ENCODE data around the gene LRSAM1.

LRSAM1 gene

DNA sequence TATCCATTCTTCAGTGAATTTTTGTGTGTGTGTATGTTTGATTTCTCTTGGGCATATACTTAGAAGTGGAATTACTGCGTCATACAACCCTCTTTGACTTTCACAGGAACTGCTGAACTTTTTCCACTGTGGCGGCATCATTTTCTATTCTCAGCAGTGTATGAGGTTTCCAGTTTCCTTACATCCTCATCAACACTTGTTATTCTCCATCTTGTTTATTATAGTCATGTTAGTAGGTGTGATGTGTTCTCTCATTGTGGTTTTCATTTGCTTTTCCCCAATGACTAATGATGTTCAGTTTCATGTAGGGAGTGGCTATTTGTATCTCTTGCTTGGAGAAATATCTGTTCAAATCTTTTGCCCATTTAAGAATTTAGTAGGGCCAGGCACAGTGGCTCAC, 24.6 kb upstream of the LRSAM1 start:
- no peak for DNase-seq (ENCODE audit: low spot score)

DNA sequence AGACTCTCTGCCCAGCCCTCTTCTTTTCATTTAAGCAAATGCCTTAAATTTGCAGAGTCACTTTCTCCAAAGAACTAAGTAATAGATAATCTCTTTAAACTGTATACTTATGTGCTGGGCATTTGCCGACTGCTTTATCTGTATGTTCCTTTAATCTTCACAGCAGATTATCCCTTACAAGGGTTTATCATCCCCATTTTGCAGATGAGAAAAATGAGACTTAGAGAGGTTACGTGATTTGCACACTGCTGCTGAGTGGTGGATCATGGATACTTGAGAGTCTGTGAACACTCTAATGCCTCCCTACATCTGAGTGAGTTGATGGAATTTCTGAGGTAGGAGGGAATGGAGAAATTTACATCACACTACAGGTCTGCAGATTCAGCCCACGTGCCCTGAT, 23.0 kb upstream of the LRSAM1 start:
- DNase-seq (ENCODE audit: low spot score): no peak

DNA sequence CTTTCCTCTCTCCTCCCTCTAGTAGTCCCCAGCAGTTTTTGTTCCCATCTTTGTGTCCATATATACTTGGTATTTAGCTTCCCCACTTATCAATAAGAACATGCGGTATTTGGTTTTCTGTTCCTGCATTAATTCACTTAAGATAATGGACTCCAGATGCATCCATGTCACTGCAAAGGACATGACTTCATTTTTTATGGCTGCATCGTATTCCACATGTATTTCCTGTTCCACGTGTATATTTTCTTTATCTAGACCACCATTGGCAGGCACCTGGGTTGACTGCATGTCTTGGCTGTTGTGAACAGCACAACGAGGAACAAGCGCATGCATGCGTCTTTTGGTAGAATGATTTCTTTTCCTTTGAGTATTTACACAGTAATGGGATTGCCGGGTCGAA, 20.9 kb upstream of the LRSAM1 start:
- DNase-seq (ENCODE audit: low spot score): no peak

DNA sequence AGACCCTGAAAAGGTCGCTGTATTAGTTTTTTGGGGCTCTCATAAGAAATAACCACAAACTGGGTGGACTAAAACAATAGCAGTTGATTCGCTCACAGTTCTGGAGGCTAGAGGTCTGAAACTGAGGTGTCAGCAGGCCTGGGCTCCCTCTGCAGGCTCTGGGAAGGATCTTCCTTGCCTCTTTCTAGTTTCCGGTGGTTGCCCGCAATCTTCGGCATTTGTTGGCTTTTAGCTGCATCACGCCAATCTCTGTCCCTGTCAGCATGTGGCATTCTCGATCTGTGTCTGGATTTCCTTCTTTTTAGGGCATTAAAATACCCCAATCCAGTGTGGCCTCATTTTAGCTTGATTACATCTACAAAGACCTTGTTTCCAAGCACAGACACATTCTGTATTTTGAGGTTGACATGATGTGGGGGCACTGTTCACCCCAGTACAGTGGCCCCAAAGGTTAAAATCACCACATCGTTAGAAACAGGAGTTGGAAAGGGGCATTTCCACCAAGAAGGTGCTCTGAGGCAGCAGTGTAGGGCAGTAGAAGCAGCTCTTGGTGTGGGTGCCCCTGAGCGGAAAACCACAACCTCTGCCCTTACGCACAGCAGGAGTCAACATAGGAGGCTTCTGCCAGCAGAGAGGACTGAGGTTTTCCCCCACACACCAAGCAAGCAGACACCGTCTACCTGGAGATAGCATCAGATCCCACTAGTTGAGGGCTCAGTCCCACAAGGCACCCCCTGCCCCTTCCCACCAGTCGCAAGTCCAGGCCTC, 13.6 kb upstream of the LRSAM1 start:
- no peak for DNase-seq (ENCODE audit: low spot score)

DNA sequence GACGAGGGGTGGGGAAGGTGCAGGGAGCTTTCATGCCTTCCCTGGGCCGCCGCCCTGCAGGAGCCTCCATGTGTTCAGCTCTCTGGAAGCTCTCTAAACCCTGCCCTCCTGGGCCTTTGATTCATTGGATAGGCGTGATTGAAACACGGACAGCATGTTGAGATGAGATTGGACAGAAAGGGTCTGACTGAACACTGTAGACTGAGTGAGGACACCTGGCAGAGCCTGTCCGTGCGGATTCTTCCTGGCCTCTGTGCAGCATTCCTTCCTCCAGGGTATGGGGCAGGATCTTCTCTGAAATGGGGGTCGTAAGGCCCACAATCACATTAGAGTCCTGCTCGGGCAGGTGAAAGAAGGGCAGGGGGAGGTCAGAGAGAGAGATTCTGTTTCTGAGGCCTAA, 12.9 kb upstream of the LRSAM1 start:
- DNase-seq (ENCODE audit: low spot score): no peak

DNA sequence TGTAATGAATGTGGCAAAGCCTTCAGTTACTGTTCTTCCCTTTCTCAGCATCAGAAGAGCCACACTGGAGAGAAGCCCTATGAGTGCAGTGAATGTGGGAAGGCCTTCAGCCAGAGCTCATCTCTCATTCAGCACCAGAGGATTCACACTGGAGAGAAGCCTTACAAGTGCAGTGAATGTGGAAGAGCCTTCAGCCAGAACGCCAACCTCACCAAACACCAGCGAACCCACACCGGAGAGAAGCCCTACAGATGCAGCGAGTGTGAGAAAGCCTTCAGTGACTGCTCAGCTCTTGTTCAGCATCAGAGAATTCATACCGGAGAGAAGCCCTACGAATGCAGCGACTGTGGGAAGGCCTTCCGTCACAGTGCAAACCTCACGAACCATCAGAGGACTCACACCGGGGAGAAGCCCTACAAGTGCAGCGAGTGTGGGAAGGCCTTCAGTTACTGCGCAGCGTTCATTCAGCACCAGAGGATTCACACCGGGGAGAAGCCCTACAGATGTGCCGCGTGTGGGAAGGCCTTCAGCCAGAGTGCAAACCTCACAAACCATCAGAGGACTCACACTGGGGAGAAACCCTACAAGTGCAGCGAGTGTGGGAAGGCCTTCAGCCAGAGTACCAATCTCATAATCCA, 6.9 kb upstream of the LRSAM1 start:
- no peak for DNase-seq (ENCODE audit: low spot score)

DNA sequence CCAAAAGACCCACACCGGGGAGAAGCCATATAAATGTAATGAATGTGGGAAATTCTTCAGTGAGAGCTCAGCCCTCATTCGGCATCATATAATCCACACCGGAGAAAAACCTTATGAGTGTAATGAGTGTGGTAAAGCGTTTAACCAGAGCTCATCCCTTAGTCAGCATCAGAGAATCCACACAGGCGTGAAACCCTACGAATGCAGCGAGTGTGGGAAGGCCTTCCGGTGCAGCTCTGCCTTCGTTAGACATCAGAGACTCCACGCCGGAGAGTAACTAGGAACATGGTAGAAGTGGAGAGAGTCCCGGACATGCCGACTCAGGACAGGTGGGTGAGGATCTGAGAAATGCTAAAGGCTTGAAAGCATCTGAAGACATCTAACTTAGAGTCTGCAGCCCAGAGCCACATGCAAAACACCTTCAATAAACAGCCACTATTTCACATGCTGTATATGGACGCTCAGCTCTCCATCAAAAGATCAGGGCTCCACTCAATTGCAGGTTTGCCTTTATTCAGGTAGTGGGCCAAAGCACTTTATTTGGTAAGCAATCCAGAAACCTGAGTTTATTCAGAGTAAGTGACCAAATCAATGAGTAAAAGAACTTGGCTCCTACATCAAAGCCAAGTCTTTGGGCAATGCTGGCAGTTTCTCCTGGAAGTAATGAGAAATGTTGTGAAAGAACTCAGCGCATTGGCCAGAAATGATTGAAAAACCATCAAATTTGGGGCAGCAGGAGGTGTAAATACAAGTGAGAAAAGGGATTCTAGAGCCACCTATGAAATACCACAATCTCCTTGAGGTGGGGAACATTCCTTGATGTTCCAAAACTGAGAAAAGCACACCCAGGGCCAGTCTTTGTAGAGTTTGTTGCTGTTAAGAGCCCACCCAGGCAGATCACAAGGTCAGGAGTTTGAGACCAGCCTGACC, 6.1 kb upstream of the LRSAM1 start:
- no peak for DNase-seq (ENCODE audit: low spot score)

DNA sequence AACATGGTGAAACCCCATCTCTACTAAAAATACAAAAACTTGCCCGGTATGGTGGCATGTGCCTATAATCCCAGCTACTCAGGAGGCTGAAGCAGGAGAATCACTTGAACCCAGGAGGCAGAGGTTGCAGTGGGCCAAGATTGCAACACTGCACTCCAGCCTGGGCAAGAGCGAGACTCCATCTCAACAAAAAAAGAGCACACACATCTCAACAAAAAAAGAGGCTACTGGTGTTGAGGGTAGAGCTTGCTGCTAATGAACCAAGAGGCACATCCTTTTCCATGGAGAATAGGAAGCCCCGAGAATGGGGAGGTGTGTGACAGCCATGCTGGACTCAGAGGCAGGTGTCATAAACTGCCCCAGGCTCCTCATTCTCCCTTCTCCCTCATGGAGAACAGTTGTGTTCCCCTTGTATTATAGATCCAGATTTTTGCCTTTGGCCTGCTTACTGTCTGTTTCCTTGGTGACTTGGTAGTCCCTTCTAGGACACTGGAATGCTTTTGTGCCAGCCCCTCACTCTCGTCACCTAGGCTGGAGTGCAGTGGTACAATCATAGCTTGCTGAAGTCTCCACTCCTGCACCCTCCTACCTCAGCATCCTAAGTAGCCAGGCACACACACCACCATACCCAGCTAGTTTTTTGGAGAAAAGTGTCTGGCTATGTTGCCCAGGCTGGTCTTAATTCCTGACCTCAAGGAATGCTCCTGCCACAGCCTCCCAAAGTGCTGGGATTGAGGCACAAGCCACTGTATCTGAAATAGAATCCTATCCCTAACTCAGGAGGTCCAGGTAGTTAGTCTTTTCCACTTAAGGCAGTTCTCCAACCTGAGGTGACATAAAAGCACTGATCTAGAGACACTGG, 5.2 kb upstream of the LRSAM1 start:
- DNase-seq (ENCODE audit: low spot score): no peak

DNA sequence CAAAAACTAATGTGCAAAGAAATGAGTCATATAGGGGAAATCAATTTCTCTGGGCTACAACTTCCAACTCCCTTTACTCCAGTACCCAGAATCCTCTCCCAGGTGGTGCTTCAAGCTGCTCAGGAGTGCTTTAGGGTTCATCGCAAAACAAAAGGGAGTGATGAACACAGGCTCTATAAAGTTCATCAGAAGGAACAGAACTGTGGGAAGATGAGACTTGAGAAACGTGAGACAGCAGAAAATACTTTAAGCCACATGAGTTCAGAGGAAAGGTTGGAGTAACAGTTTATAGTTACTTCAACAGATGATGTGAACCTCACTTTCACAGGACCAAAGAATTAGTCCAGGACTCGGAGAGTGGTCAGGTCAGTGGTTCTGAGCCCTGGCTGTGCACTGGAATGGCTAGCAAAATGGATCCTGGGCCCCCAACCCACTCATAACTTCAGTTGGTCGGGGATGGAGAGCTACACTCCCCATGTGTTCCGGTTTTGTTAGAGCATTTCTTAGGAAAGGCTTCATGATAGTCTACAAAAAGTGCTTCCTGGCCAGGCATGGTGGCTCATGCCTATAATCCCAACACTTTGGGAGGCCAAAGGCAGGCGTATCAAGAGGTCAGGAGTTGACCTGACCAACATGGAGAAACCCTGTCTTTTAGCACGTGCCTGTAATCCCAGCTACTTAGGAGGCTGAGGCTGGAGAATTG, 4.4 kb upstream of the LRSAM1 start:
- no peak for DNase-seq (ENCODE audit: low spot score)

DNA sequence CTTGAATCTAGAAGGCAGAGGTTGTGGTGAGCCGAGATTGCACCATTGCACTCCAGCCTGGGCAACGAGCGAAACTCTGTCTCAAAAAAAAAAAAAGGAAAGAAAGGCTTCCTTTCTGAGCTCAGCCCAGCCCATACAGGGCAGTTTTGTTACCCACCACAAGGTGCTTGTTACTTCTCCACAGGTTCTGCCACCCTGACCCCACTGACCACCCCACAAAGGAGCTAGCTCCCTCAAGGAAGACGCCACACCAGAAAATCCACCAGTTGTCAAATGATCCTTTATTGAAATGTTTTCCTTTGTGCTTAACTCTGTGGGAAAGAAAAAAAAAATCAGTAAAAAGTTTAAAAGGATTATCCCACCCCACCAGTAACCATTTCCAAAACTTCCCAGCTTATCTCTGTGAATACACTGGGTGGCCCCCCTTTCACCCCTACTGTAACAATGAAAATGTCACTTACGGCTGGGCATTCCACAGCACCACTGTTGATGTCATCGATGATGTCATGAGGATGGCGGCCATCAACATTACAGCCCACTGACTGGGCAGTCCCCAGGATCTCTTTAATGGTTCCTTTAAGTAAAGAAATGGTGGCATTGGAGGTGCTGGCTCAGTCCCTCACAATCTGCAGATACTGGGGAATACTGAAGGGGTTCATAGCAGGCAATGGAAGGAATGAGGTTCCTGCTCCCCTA, 3.7 kb upstream of the LRSAM1 start:
- no peak for DNase-seq (ENCODE audit: low spot score)

DNA sequence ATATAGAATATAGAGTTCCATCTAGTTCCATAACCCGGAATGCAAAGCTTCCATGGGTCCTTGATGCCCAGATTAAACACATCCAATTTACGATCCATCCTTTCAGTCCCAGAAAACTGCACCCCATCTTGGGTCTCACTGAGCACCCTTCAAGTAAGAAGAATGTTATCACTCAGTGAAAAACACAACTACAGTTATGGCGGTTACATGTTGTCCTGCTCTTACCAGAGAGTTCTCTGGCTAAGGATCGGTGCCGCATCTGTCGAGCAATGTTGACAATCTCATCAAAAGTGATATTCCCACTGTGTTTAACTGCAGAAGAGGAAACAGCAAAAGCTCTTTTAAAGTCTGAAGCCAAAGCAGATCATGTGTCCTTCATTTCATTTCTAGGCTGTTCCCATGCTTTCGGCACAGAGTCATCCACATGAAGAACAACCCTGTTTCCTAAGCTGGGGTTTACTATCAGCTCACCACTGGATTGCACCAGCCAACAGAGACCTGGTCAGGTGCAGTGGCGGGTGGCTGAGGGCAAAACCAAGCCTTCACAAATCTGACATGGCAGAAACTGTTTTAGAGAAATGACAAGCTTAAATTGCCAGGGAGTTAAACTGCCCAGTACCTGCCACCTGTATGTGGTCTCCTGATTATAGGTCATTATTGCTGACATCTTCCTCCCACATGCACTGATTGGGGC, 3.1 kb upstream of the LRSAM1 start:
- DNase-seq (ENCODE audit: low spot score): no peak

DNA sequence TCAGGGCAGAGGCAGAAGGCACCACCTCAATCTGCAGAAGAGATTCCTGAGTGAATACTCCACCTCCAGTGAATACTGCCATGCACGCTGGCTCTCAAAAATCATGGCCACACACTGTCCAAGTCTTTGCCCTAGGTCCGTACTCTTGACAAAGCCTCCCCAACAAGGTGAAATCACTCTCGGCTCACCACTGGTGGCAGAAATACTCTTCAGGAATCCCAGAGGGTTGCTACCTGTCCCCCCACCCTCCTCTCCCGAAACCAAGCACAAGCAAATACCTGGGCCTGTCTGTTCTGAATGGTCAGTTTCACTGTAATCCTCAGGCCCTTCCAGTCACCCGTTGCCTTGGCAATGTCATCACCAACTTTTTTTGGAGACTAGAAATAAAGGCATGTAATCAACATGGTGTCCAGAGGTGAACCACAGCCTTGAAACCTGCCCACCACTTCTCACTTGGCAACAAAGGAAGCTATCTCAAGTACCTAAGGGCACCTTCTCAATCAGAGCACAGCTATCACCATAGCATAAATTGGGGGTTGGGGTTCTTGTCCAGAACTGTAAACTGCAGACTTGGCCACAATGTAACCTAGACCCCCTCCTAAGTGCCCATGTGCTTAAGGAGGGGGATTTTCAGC, 1.9 kb upstream of the LRSAM1 start:
- DNase-seq (ENCODE audit: low spot score): no peak

DNA sequence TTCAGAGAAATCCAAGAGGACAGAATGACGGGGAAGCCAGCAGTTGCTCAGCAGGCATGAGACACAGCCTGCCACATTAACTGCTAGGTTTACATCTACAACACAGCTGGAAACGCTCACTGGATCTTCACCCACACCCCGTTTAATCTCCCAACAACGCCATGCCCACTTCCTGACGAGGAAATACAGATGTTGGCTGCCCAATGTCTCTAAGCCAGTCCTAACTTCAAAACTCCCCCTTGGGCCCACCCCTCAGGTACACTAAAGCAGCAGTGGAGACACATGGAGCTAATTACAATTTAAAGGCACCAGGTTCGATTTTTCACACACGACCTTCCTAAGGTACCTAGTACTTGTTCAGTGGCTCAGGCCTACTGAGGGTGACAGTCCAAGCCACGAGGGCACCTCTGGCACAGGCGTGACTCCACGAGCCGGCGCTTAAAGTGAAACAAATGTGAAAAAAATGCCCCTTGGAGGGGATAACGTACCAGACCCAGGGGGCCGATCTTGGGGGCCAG, 1.0 kb upstream of the LRSAM1 start:
- DNase-seq (ENCODE audit: low spot score): peak; percentile 42

DNA sequence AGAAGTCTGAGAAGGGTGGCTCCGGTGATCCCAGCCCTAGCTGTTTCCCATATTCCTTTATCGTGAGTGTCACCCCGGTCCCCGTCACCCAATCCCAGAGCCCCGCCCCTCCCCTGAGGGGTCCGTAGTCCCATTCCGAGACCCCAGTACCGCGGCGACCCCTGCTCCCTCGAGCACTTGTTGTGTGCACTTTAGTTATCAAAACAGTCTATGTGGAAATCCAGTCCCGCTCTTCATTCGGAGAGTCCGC, 223 bp downstream of the LRSAM1 start:
- no peak for DNase-seq (ENCODE audit: low spot score)

DNA sequence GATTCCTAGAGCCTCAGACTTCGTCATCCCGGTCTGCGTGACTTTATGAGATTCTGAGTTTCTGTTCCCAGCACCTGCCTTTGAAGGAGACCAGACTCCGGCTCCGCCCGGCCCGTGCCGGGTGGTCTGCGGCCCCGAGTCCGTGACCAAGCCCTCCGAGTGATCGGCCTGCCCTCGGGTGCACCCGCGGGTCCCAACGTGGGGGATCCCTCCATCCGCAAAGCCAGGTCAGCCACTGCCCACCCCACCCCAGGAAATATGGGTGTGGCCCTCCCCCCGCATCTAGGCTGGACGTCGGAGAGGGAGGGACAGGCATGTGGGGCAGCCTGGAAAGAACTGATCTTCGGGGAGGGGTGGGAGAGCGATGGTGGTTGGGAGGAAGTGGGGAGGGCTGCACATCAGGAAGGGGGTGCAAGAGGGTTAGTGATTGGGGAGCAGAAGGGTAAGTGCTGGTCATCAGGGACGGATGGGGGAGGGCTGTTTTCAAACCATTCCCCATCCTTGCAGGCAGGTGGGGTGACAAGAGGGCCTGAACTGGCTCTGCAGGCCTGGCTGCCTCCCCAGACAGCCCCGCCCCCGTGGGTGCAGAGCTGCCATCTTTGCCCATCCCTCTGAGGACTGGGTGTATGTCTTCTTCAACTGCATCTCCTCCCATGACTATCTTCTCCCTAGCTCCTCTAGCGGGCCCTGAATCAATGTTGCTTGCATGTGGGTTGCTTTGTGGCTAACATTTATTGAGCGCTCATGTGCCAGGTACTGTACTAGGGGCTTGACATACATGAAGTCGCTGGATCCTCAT, 747 bp downstream of the LRSAM1 start:
- peak; percentile 72 for DNase-seq (ENCODE audit: low spot score)

DNA sequence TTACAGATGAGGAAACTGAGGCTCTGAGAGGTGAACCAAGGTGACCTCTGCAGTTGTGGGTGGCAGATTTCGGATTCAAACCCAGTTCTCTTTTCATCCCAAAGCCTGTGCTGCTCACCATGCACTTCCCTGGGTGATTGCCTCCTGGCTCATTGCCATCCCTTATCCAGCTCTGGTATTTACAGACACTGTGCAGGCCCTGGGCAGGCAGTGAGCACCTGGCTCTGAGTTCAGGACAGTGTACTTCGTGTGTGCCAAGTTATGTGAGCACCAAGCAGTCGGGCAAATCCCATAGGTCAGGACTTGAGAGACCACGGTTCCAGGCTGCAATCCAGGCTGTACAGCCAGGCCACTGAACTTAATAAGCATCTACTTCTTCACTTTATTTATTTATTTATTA, 1.4 kb downstream of the LRSAM1 start:
- no peak for DNase-seq (ENCODE audit: low spot score)

DNA sequence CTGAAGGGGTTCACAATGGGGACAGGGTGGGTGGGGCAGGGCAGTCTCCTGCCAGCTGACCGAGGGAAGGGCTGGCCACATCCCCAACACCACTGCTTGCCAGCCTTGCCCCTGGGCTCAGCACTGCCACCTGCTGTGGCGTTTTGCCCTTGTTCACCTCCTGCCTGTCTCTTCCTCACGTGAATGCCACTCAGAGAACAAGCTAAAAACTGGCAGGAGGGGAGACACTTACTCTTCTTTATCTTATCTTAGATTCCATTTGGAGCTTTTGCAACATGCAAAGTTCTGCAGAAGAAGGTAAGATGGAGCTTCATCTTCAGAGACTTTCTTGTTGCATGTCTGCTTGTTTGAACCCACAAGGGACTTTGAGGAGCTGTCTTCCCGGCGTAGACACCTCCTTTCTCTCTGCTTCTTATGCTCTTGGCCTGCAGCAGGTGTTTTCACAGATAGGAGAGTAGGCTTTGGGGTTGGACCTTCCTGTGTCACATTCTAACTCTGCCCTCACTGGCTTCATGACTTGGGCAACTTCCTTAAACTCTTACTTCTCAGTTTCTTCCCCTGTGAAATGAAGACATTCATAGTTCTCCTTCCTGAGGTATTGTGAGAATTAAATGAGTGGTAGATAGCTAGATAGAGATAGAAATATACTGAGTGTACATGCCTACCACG, 4.1 kb downstream of the LRSAM1 start:
- no peak for DNase-seq (ENCODE audit: low spot score)

DNA sequence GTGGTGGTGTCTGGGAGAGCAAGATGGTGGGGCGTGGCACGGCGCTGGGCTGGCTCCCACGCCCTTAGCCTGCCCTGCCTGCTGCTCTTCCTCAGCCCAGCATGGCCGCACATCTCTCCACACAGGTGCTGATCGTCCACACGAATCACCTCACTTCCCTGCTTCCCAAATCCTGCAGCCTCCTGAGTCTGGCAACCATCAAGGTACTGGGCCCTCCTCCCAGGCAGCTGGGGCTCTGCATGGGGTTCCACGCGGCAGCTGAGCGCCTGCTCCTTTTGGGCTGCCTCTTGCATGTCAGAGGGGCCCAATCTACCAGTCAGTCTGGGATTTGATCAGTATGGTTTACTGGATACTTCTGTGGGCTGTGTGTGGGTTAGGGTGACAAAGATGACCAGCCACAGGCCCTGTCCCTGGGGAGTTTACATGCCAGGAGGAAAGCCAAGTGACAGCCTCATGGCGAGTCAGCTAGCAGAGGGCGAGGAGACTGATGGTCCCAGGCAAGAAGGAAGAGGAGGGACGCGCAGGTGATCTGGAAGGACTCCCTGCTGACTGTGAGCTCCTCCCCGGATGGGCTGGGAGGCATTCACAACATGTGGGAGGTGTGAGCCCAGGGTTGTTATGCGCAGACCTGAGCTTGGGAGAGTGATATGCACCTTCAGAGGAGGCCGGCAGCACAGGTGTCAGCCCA, 6.0 kb downstream of the LRSAM1 start:
- no peak for DNase-seq (ENCODE audit: low spot score)

Measured in AG08396 (cell line).